Measurements from ENCODE around the gene CEP85L.

GRCh38 chr6:118617417-118617816 is 34.0 kb downstream of the CEP85L start:
- TF ChIP-seq CTCF (IDR thresholded peaks at IDR 0.05; ENCODE audit: insufficient read depth, low read length, poor library complexity, severe bottlenecking) (no peak), EZH2phosphoT487 (conservative IDR thresholded peaks at IDR 0.05; ENCODE audit: low read length) (no peak)
